Measurements from ENCODE around the gene IDI2. TPM values are rescaled to one million over a fixed set of nuclear protein-coding genes. Genes with fewer than 3 reads are reported as not detected.

The IDI2 gene
- total and polyA plus RNA-seq, 4 donors = 0.05 to 0.18 (median 0.08) TPM; not detected in 1

DNA sequence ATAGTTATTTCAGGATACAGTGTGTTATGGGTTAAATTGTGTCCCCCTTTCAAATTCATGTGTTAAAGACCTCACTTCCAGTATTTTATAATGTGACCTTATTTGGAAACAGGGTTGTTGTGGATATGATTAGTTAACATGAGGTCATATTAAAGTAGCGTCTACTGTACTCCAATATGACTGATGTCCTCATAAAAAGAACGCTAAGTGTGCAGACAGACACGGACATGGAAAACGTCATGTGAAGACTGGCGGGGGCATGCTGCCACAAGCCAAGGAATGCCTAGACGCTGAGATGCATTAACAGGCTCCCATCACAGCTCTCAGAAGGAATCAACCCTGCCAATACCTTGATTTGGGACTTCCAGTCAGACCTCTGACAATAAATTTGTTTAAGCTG lies 29.0 kb upstream of the IDI2 start:
- H3K9ac ChIP-seq (ENCODE audit: insufficient read depth in 1 of 2, low read length in 2 of 2) = no peak overlapping the region

DNA sequence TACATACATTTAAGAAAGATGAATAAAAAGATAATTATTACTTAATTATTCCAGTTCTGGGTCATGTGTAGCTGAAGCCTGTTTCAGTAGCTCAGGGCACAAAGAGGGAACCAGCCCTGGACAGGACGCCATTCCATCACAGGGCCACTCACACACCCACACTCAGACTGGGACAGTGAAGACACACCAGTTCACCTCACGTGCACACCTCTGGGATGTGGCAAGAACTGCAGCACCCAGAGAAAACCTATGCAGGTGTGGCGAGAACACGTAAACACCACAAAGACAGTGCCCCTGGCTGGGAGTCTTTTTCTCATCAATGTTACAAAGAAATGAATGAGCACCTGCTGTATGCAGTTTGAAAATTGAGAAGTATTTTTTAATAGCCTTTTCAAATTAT lies 24.9 kb upstream of the IDI2 start:
- WGBS, 2 donors = 58 to 62% methylated on average over 4 of the region's 4 CpGs
- peaks cover 0 to 23% (median 7%) of the 10 kb centered on the region in 4 donors for H3K36me3 ChIP-seq (ENCODE audit: control insufficient read depth in 4 of 4, insufficient read depth in 4 of 4, low read length in 4 of 4)
- ATAC-seq (ENCODE audit: insufficient read depth, low FRiP score) (no peak), DNase-seq (no peak)
- no peak overlapping the region for H3K27ac ChIP-seq (ENCODE audit: low read depth in 1 of 2, low read length in 1 of 2)
- TF ChIP-seq, protein P1, sequence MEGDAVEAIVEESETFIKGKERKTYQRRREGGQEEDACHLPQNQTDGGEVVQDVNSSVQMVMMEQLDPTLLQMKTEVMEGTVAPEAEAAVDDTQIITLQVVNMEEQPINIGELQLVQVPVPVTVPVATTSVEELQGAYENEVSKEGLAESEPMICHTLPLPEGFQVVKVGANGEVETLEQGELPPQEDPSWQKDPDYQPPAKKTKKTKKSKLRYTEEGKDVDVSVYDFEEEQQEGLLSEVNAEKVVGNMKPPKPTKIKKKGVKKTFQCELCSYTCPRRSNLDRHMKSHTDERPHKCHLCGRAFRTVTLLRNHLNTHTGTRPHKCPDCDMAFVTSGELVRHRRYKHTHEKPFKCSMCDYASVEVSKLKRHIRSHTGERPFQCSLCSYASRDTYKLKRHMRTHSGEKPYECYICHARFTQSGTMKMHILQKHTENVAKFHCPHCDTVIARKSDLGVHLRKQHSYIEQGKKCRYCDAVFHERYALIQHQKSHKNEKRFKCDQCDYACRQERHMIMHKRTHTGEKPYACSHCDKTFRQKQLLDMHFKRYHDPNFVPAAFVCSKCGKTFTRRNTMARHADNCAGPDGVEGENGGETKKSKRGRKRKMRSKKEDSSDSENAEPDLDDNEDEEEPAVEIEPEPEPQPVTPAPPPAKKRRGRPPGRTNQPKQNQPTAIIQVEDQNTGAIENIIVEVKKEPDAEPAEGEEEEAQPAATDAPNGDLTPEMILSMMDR (IDR thresholded peaks at IDR 0.05; ENCODE audit: control extremely low read depth, extremely low read depth) = no peak
- no peak overlapping the region for H3K9ac ChIP-seq (ENCODE audit: insufficient read depth in 1 of 2, low read length in 2 of 2)
- H3K4me1 ChIP-seq (ENCODE audit: control insufficient read depth in 5 of 5, insufficient read depth in 5 of 5, low read length in 5 of 5) = peaks cover 8 to 37% (median 12%) of the 10 kb centered on the region in 5 donors
- no peak overlapping the region for H3K4me3 ChIP-seq
- H3K27me3 ChIP-seq (ENCODE audit: control insufficient read depth in 3 of 3, insufficient read depth in 3 of 3, low read length in 2 of 3) = no peaks in the 10 kb centered on the region
- H3K9me3 ChIP-seq (ENCODE audit: control insufficient read depth in 4 of 4, insufficient read depth in 3 of 4, low read length in 3 of 4) = peaks cover 0 to 2% (median 0%) of the 10 kb centered on the region in 4 donors

More for the DNA sequence above, 29.0 kb upstream of the IDI2 start:
- DNase-seq (no peak), ATAC-seq (ENCODE audit: insufficient read depth, low FRiP score) (no peak)
- peaks cover 0 to 23% (median 9%) of the 10 kb centered on the region in 4 donors for H3K36me3 ChIP-seq (ENCODE audit: control insufficient read depth in 4 of 4, insufficient read depth in 4 of 4, low read length in 4 of 4)
- no peaks in the 10 kb centered on the region for H3K9me3 ChIP-seq (ENCODE audit: control insufficient read depth in 4 of 4, insufficient read depth in 3 of 4, low read length in 3 of 4)
- H3K4me3 ChIP-seq = no peak overlapping the region
- TF ChIP-seq, protein P1 (IDR thresholded peaks at IDR 0.05; ENCODE audit: control extremely low read depth, extremely low read depth) = no peak
- no peaks in the 10 kb centered on the region for H3K27me3 ChIP-seq (ENCODE audit: control insufficient read depth in 3 of 3, insufficient read depth in 3 of 3, low read length in 2 of 3)
- H3K4me1 ChIP-seq (ENCODE audit: control insufficient read depth in 5 of 5, insufficient read depth in 5 of 5, low read length in 5 of 5) = peaks cover 6 to 35% (median 17%) of the 10 kb centered on the region in 5 donors
- 71 to 76% methylated on average over 6 of the region's 6 CpGs for WGBS, 2 donors
- H3K27ac ChIP-seq (ENCODE audit: low read depth in 1 of 2, low read length in 1 of 2) = no peak overlapping the region

DNA sequence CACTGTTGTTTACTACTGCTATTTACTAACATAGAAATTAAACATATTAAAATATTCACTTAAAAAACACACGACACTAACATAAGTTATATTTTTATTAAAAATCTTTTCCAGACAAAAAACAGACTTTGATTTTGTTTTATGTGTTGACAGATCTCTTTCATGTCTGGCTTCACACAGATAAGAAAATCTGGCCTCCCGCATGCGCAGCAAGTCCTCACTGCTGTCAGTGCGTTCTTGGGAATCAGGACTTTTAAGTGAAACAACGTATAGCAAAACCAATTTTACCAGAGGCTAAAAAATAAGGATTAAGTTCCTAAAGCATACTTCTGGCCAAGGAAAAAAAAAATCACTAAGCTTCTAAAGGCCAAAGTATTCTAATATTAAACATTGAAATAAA lies 24.5 kb upstream of the IDI2 start:
- peaks cover 0 to 2% (median 0%) of the 10 kb centered on the region in 4 donors for H3K9me3 ChIP-seq (ENCODE audit: control insufficient read depth in 4 of 4, insufficient read depth in 3 of 4, low read length in 3 of 4)
- ATAC-seq (ENCODE audit: insufficient read depth, low FRiP score) (no peak), DNase-seq (peak in 2 of 3 donors; percentile 25 to 29)
- H3K9ac ChIP-seq (ENCODE audit: insufficient read depth in 1 of 2, low read length in 2 of 2) = peak overlapping the region in 1 of 2 donors; percentile 81
- peaks cover 6 to 33% (median 9%) of the 10 kb centered on the region in 5 donors for H3K4me1 ChIP-seq (ENCODE audit: control insufficient read depth in 5 of 5, insufficient read depth in 5 of 5, low read length in 5 of 5)
- H3K27ac ChIP-seq (ENCODE audit: low read depth in 1 of 2, low read length in 1 of 2) = peak overlapping the region; percentile 98
- 35 to 54% methylated on average over 5 of the region's 5 CpGs for WGBS, 2 donors
- H3K27me3 ChIP-seq (ENCODE audit: control insufficient read depth in 3 of 3, insufficient read depth in 3 of 3, low read length in 2 of 3) = no peaks in the 10 kb centered on the region
- H3K36me3 ChIP-seq (ENCODE audit: control insufficient read depth in 4 of 4, insufficient read depth in 4 of 4, low read length in 4 of 4) = peaks cover 0 to 23% (median 8%) of the 10 kb centered on the region in 4 donors
- TF ChIP-seq, protein P1 (IDR thresholded peaks at IDR 0.05; ENCODE audit: control extremely low read depth, extremely low read depth) = no peak
- no peak overlapping the region for H3K4me3 ChIP-seq

All from lung (tissue), 12 donors.